GM18861 (cell line): ENCODE results near the gene COMP.
"Not testable (repeated sequence)": the region's sequence is repeated elsewhere in the genome, so short reads cannot be mapped to it uniquely, and the experiment has no call there.

Experiments used
- ATAC-seq: cut with Tn5 transposase; IDR thresholded peaks from one replicate; pipeline ENCODE4 v1.9.1; 2021; ENCODE audit not compliant: unreplicated experiment

COMP gene

DNA sequence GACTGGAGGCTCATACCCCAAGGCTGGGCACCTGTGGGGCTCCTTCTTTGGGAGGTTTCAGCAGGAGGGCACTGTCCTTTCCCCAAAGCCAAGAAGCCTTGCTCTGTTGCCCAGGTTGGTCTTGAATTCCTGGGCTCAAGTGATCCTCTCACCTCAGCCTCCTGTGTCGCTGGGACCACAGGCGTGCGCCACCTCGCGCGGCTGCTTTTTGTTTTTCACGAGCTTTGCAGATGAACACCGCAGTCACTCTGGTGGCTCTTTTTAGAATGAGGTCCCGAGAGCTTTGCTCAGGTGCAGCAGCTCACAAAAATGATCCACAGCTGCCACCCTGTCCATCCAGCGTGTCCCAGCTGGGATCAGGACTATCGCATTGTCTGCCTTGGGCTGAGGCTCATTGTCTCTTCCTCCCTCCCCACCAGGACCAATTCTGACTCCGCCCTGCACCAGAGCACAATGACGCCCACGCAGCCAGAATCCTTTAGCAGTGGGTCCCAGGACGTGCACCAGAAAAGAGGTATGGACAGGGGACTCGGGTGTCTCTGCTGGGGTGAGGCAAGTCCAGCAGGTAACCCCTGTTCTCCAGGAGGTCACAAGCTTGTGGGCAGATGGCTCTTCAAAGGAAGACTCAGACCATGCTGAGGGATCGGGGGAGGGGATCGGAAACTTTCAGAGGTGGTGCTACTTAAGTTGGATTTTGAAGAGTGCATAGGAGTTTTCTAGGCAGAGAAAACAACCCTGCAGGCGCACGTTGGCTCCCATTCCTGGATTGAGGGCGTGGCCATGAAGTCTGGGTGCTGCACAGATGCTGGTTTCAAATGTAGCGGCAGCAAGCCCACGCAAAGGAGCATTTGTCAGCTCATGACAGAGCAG, 41.5 kb downstream of the COMP start:
- no peak for ATAC-seq

DNA sequence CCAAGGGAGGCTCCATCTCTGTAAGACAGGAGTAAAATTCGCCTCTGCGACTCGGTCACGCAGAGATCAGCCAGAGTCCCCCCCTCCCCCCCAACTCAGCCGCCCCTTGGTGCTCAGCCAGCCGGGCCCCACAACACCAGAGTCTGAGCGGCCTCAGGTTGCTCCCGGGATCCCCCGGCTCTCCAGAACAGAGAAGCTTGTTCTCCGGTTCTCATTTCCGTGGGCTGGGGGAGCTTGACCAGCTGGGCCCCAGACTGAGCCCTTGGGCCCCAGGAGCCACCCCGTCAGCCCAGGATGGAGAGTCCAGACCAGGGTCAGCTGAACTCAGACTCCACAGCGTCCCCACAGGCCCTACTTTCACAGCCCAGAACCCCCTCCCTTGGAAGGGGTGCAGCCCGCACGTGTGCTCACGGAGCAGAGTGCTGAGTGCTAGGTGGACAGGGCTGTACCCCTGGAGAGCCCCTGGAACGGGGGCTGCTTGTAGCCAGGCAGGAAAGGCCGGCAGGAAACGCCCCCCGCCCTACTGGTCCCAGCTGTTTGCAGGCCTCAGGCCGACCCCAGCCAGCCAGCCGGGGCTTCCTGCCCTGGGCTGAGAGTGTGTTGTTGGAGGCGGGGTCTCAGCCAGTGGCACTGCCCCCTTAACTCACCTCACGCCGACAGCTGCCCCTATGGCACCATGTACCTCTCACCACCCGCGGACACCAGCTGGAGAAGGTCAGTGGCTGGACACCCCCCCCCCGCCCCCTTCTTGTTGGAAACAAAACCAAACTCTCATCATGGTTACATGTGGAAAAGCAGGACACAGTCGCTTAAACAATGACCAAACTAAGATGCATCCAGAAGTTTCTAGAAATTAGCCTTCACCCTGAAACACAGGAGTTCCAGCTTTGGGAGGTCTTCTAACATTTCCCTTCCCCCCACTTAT, 44.4 kb downstream of the COMP start:
- ATAC-seq = no peak

DNA sequence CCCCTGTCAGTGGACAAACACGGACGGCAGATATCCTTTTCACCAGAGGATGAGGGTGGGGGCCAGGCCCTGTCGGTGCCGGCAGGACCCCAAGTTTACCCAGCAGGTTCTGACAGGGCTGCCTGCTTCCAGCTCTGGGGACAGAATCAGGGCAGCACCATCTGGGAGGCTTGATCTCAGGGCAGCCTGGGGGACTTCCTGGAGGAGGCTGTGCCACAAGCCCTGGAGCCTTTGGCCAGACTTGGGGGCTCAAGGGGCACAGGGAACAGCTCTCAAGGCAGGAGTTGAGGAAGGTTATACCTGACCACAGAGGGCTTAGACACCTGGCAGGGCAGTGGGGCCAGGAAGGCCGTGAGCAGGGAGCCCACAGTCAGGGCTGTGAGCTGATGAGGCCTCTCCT, 45.2 kb downstream of the COMP start:
- no peak for ATAC-seq

DNA sequence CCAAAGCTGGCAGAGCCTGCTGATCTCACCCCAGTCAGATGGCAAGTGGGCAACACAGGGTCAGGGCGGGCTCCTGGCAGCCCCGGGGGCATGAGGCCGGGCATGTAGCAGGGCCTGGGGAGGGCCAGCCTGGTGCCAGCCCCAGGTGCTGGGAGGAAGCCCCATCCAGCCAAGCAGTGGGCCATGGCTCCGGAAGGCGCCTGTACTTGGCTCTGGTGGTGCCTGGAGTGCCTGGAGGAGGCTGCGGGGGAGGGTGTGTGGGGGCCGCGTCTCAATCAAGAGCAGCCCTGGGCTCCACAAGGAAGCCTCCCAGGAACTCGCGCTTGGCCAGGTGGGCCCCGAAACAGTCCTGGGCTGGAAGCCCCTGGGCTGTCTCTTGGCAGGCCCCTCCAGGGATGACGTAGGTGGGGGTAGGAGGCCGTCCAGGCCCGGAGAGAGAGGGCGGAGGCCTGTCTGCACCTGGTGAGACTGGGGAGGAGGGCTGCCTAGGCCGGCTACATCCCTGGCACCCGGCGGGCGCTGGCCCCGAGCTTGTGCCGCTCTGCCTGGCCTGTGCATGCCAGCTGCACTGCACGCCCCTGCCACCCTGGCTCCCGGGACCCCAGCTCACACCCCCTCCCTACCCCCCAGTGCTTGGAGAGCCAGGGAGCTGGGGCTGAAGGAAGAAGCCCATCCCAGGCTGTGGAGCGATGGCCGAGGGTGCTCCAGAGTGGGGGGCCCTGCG, 45.9 kb downstream of the COMP start:
- ATAC-seq = no peak

DNA sequence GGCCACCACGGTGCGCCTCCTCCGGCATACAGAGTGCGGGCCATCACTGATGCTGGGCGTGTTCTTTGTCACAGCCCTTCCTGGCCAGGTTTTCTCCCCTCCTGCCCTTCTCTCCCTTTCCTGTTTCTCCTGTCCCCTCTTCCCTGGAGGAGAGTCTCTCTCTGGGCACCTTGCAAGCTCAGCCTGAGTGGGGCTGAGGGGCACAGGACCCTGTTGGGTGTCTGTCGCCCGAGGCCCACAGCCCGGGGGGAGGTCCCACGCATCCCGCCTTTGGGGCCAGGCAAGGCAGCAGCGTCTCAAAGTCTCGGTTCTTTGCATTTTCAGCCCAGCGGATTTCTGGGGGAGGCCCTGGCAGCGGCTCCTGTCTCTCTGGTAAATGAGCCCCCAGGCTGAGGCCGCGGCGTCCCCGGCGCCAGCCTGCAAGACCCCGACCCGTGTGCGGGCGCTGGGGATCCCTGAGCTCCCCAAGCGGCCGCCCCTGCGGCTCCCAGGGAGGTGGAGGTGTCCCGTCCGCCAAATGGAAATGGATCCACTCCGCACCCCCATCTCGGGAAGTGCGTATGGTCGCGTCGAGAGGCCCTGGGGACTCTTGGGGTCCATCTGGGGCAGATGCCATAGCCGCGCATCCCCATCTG, 47.2 kb downstream of the COMP start:
- ATAC-seq = no peak

DNA sequence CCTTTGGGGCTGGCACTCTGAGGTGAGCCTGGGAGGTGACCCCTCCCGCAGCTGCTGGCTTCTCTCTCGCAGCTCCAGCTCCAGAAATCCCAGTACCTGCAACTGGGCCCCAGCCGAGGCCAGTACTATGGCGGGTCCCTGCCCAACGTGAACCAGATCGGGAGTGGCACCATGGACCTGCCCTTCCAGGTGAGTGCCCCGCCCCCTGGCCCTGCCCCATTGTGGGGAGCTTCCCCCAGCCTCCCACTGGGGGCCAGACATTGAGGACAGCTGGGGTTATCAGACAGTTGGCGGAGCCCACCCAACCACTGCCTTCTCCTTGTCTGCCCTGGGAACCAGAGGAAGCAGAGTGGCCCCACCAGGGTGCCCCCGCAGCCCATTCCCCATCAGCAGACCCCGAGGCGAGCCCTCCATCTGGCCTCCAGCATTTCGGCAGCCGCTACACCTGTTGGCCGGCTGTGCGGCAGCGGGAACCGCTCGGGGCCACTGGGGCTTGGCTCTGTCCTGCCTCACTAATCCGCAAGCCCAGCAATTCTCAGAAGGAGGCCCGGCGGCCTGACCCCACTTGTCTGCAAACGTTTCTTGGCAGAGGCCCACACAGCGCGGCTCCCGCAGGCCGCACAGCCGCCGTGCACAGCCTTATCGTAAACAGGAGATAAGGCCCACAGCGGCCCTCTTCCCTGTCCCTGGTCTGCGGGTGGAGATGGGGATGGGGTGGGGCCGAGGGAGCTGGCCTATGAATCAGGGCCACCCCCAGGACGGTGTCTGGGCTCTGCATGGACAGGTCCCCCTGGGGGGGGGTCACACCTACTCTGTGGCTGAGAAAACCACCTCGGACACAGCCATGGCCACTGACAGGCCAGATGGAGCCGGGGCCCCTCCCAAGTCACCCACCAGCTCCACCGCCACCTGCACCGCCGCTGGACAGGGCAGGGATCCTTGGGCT, 48.0 kb downstream of the COMP start:
- no peak for ATAC-seq

DNA sequence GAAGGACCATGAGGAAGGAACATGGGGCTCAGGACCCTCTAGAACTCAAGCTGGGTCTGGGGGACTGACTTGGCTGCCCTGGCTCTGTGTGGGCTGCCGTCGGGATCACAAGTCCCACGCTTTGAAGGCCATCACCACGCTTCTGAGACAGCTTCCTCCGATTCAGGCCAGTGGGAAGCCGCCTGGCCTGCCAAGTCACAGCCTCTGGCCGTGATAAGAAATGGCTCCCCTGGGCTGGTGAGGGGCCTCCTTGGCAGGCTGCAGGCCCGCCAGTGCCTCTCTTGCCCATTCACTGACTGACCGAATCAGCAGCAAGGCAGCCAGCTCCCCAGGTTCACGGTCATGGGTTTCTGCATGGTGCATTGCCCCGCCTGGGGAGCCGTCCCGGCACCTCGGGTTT, 48.8 kb downstream of the COMP start:
- ATAC-seq = no peak

DNA sequence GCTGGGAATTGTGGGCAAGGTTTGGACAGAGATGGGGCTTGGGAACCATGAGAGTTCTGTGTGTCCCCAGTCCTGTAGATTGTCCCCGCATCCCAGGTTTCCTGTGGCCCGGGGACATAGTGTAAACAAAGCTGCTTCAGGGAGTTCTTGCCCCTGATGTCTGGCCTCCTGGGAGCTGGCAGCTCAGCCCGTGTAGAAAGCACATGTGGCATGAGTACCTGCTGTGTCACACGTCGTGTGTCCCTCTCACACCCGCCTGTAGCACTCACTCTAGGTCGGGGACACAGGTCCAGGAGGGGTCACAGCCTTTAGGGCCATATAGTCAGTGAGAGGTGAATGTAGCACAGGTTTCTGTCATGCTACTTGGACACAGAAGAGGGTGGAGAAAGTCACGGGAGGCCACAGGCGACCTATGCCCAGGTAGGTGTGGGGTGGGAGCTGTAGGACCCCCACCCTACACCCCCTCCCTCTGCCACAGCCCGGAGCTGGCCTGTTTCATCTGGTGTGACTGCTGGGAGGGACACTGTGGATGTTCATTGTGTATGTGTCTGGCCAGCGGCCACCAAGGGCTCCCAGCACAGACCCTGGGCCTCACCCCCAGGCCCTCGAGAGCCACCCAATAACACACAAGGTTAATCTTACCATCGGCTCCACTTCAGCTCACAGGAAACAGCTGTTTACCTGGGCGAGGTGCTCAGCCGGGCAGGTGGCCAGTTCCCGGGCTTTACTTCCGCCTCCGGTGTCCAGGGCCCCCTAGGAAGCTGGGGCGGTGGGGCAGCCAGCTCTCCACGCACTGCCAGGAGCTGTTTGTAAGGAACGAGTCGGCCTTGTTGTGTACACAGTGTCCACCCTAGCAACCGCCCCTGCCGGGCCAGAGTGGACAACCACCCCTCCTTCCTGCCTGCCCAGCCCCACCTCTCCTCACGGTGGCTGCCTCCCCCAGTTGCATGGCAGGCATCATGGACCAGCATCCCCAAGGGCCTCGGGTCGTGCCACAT, 49.7 kb downstream of the COMP start:
- ATAC-seq = no peak

DNA sequence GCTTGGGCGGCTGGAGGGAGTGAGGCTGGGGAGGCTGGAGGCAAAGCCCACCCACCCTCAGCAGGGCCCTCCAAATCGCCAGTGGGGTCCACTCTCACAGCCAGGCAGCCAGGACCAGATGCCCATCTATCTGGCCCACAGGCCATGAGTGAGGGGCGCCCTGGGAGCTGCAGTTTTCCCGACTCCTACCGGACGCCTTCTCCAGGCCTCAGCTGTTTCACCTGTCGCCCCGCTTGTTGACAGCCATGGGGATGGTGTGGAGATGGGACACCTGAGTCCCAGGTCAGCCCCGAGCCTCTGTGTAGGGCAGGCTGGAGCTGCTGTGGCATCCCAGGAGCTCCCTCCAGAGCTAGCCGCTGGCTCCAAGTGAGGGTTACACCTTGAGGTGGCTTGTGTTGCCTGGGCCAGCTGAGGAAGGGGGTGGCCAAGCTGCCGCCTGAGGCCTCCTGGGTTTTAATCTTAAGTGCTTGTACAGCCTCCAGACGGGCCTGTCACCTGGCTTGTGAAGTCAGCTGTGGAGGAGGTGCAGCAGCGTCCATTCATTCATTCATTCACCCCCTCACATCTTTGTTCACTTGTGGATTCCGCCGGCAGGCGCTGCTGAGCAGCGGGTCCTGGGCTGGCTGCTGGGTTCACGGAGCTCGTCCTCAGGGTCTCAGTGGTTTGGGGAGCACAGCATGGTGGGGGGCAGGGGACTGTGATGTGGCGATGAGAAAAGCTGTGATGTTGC, 52.0 kb downstream of the COMP start:
- no peak for ATAC-seq

DNA sequence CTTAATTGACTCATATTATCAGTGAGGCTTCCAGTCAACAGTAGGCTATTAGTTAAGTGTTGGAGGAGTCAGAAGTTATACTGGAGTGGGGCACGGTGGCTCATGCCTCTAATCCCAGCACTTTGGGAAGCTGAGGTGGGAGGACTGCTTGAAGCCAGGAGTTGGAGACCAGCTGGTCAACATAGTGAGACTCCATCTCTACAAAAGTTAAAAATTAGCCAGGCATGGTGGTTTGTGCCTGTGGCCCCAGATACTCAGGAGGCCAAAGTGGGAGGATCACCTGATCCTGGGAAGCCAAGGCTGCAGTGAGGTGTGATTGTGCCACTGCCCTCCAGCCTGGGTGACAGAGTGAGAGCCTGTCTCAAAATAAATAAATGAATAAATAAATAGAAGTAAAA, 53.2 kb downstream of the COMP start:
- ATAC-seq = no peak

DNA sequence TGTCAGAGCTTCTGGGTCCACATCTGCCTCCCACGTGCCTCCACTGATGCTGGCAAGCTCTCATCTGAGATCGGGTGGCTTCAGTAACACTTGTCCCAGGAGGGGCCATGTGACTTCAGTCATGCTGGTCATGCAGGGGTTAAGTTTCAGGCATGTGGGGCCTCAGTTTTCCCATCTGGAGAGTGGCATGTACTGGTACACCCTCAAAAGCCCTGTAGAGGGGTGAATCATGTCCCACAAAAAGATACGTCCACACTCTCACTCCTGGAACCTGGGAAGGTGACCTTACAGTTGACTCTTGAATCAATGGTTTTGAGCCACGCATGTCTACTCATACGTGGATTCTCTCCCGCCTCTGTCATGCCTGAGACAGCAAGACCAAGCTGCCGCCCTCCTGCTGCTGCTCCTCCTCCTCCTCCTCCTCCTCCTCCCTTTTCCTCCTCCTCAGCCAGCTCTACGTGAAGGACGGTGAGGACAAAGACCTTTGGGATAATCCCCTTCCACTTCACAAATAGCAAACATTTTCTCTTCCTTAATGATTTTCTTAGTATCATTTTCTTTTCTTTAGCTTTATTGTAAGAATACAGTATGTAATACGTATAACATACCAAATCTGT, 53.7 kb downstream of the COMP start:
- ATAC-seq = no peak

DNA sequence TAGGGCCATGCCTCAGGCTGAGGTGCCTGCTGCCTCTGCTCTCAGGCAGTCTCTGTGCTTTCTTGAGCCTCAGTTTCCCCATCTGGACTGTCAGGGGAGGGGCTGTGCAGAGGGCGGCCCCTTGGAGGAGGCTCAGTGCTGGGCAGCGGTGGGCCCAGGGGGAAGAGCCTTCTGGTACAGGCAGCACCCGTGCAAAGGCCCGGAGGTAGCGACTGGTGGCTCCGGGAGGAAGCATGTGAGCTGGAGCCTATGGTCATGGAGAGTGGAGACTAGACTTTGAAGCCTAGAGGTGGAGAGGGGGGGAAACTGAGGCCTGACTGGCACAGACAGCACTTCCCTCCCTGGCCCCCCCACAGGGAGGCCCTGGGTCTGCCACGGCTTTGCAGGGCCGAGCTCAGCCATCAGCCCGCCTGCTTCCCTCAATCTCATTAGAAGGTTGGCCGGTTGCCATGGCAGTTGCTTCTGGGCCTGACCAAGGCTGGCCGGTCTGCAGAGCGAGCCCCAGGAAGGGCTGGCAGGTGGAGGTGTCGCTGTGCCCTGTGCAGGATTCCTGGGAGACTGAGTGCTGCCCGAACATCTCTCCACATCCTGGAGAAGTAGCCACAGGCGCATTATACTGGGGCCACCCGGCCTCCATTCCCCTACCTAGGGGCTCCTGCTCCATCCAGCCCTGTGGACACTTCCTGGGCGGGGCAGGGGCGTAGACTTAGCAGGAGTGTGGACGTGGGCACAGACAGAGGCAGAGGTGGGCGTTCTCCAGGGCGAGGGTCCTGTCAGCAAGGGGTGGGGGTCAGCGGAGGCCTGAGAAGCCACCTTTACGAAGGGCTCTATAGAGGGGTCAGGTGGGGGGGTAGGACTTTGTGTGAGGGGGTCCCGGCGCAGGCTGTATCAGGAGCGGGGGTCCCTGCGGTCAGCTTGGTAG, 54.4 kb downstream of the COMP start:
- no peak for ATAC-seq

DNA sequence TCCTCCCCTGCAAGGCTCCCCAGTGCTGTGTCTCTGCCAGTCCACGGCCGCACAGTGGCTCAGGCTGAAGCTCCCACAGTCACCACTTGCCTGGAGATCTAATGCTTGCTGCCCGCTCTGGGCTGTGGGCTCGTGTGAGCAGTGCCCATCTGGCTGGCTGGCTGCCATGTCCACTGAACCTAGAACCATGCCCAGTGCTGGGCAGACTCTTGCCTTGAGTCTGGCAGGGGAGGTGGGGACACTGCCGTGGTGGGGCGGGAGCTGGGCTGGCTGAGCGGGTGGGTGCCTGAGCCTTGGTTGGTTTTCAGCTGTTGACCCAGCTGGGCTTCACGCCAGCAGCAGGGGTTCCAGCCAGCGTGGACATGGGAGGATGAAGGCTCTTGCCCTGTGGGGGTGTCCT, 55.4 kb downstream of the COMP start:
- no peak for ATAC-seq

DNA sequence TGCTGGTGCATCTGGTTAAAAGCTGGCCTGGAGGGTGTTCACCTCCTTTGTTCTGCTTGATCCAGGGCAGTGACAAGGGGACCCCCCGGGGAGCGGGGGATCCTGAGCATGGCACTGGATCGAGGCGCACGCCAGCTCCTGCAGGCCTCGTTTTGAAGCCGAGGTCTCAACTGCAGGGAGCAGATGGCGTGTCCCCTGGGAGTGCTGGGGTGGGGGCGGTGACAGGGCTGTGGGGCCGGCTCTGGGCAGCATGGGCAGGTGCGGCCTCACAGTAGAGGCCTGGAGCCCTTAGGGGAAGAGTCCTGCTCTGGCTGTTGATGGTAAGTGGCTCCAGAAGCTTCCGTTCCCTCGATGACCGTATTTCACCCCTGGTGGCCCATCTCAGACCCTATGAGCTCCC, 55.8 kb downstream of the COMP start:
- ATAC-seq = no peak

DNA sequence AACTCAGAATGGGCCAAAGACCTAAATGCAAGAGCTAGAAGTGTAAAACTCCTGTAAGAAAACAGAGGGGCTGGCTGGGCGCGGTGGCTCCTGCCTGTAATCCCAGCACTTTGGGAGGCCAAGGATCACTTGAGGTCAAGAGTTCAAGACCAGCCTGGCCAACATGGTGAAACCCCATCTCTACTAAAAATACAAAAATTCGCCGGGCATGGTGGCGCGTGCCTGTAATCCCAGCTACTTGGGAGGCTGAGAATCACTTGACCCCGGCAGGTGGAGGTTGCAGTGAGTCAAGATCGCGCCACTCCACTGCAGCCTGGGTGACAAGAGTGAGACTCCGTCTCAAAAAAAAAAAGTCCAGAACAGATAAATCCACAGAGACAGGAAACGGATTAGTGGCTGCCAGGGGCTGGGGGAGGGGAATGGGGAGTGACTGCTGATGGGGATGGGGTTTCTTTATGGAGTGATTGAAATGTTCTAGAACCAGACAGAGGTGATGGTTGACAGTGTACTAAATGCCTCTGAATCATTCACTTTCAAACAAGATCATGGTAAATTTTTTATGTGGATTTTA, 57.3 kb downstream of the COMP start:
- ATAC-seq = not testable (repeated sequence)

DNA sequence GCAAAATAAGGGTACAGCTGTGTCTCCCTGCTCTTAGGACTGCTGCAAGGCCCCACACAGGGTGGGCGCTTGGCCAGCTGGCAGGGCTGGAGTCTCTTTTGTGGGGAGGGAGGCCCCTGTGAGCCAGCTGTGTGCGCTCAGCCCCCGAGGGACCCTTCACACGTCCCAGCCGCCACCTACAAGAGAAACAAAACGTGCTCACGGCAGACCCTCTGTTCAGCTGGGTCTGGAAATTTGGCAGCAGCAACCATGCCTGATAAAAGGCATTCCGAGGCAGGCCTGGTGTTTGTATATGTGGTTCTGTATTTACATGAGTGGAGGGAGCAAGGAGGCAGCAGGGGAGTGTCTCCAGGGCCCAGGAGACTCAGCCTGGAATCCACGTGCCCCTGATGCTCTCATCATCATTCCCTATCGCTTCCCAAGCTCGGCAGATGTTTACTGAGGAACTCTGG, 57.9 kb downstream of the COMP start:
- no peak for ATAC-seq
